ENCODE data around the gene STRIT1.
"Not testable (repeated sequence)": the region's sequence is repeated elsewhere in the genome, so short reads cannot be mapped to it uniquely, and the experiment has no call there.

The STRIT1 gene

GRCh38 chr3:155312781-155313180 is 19.3 kb upstream of the STRIT1 start:
- DNase-seq = no peak

GRCh38 chr3:155309581-155309980 is 16.1 kb upstream of the STRIT1 start:
- no peak for DNase-seq

- no peak for DNase-seq
Measured at GRCh38 chr3:155308831-155309230, 15.3 kb upstream of the STRIT1 start.

GRCh38 chr3:155307183-155307582 is 13.7 kb upstream of the STRIT1 start:
- no peak for DNase-seq

GRCh38 chr3:155304394-155304793 is 10.9 kb upstream of the STRIT1 start:
- DNase-seq = no peak

GRCh38 chr3:155303540-155304097 is 10.1 kb upstream of the STRIT1 start:
- DNase-seq = no peak

GRCh38 chr3:155302891-155303290 is 9.4 kb upstream of the STRIT1 start:
- no peak for DNase-seq

GRCh38 chr3:155302481-155302880 is 9.0 kb upstream of the STRIT1 start:
- no peak for DNase-seq

- no peak for DNase-seq
Measured at GRCh38 chr3:155297100-155297499, 3.6 kb upstream of the STRIT1 start.

GRCh38 chr3:155296413-155296812 is 2.9 kb upstream of the STRIT1 start:
- no peak for DNase-seq

- DNase-seq = no peak
Measured at GRCh38 chr3:155292693-155293092, 790 bp downstream of the STRIT1 start.

GRCh38 chr3:155292133-155292532 is 1.4 kb downstream of the STRIT1 start:
- no peak for DNase-seq

- no peak for DNase-seq
Measured at GRCh38 chr3:155286736-155287135, 6.7 kb downstream of the STRIT1 start.

GRCh38 chr3:155285936-155286335 is 7.5 kb downstream of the STRIT1 start:
- DNase-seq = no peak

- no peak for DNase-seq
Measured at GRCh38 chr3:155283092-155284056, 10.1 kb downstream of the STRIT1 start.

- no peak for DNase-seq
Measured at GRCh38 chr3:155282385-155283091, 10.9 kb downstream of the STRIT1 start.

- no peak for DNase-seq
Measured at GRCh38 chr3:155281912-155282311, 11.6 kb downstream of the STRIT1 start.

GRCh38 chr3:155276089-155276488 is 17.4 kb downstream of the STRIT1 start:
- not testable (repeated sequence) for DNase-seq

GRCh38 chr3:155275159-155275754 is 18.2 kb downstream of the STRIT1 start:
- DNase-seq = not testable (repeated sequence)

- DNase-seq = not testable (repeated sequence)
Measured at GRCh38 chr3:155274435-155274834, 19.0 kb downstream of the STRIT1 start.

GRCh38 chr3:155271343-155271613 is 22.2 kb downstream of the STRIT1 start:
- DNase-seq = no peak

- no peak for DNase-seq
Measured at GRCh38 chr3:155270485-155271342, 22.8 kb downstream of the STRIT1 start.

GRCh38 chr3:155270063-155270462 is 23.4 kb downstream of the STRIT1 start:
- DNase-seq = no peak

All from activated CD4-positive, alpha-beta T cell treated with anti-CD3 and anti-CD28 coated beads for 48 hours (primary cell).